ENCODE data around the gene ANP32E. TPM values are rescaled to one million over a fixed set of nuclear protein-coding genes. Genes with fewer than 3 reads are reported as not detected.

The ANP32E gene
- total RNA-seq, 1 donor from 2014 or later: 17.9 TPM

- DNase-seq (ENCODE audit: low spot score): no peak
These were observed 64.1 kb downstream of the ANP32E start for GRCh38 chr1:150171801-150172200.

GRCh38 chr1:150168960-150169601 is 66.8 kb downstream of the ANP32E start:
- no peak for DNase-seq (ENCODE audit: low spot score)

Other genes starting within 250 kb of the ANP32E start
- gene OTUD7B, start 225.4 kb downstream of the ANP32E start, total RNA-seq: 36.6 TPM
- 35.5 TPM for gene VPS45, start 168.3 kb downstream of the ANP32E start, total RNA-seq
- gene PLEKHO1, start 86.2 kb downstream of the ANP32E start, total RNA-seq: 33.1 TPM
- not detected for gene CA14, start 21.7 kb upstream of the ANP32E start, total RNA-seq
- 89.2 TPM for gene APH1A, start 32.9 kb upstream of the ANP32E start, total RNA-seq
- gene C1orf54, start 36.7 kb upstream of the ANP32E start, total RNA-seq: 14.4 TPM
- 3.5 TPM for gene CIART, start 46.4 kb upstream of the ANP32E start, total RNA-seq
- 48.0 TPM for gene MRPS21, start 57.7 kb upstream of the ANP32E start, total RNA-seq
- 52.1 TPM for gene PRPF3, start 85.4 kb upstream of the ANP32E start, total RNA-seq
- gene RPRD2, start 128.0 kb upstream of the ANP32E start, total RNA-seq: 21.7 TPM